ENCODE measurements around the gene CCHCR1. TPM values are rescaled to one million over a fixed set of nuclear protein-coding genes. Genes with fewer than 3 reads are reported as not detected.

CCHCR1 gene
- total RNA-seq, 1 donor from 2014 or later = 18.1 TPM

DNA sequence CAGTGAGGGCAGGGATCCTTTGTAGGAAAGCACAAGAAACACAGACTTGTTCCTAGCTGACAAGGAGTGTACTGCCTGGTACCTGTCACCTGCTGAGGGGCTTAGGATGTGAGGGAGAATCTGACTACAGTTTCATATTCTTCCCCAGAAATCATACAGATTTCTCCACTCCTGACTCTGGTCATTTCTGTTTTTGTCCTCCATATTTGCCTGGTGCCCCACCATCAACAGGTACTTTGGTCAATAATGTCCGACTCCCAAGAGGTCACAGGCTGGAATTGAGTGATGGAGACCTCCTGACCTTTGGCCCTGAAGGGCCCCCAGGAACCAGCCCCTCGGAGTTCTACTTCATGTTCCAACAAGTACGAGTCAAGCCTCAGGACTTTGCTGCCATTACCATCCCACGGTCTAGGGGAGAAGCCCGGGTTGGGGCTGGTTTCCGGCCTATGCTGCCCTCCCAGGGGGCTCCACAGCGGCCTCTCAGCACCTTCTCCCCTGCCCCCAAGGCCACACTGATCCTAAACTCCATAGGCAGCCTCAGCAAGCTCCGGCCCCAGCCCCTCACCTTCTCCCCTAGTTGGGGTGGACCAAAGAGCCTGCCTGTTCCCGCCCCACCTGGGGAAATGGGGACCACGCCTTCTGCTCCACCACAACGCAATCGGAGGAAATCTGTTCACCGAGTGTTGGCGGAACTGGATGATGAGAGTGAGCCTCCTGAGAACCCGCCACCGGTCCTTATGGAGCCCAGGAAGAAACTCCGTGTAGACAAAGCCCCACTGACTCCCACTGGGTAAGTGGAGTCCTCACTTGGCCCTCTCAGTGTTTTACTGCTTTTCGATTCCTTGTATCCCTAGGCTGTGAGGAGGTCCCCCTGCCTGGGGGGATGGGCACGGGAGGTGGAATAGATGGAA lies 3.9 kb upstream of the CCHCR1 start:
- DNase-seq = no peak

DNA sequence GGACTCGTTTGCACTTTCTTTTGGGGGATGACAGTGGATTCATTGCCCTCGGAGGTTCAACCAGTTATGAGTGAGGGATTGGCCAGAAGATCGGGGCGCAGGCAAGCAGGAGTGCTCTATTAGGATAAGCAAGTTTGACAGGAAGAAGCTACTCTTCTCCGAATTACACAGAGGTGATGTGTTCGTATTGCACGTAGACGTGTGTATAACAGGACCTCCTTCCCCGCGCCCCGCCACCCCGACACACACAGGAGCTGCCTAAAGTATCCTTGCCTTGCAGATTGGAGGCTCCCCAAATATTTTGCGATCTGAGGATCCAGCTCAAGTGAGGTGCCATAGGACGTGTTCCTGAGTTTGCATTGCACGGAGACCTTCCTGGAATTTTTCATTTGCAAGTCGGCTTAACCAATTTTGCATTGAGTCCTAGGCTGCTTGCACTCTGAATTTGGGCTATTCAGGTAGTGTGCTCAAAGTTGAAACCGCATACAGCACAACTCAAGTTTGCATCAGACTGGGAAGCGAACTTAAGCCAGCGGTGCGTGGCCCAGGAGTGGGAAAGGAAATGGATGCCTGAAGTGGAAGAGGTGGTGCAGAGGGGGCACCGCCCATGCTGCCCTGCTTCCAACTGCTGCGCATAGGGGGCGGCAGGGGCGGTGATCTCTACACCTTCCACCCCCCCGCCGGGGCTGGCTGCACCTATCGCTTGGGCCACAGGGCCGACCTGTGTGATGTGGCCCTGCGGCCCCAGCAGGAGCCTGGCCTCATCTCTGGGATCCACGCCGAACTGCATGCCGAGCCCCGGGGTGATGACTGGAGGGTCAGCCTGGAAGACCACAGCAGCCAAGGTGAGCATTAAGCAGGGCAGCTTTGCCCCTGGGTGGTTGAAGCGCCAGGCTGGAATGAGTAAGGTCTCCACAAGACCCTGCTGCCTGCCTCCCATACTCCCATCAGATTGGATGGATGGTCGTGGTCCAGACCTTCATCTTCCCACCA lies 1.6 kb upstream of the CCHCR1 start:
- no peak for DNase-seq

DNA sequence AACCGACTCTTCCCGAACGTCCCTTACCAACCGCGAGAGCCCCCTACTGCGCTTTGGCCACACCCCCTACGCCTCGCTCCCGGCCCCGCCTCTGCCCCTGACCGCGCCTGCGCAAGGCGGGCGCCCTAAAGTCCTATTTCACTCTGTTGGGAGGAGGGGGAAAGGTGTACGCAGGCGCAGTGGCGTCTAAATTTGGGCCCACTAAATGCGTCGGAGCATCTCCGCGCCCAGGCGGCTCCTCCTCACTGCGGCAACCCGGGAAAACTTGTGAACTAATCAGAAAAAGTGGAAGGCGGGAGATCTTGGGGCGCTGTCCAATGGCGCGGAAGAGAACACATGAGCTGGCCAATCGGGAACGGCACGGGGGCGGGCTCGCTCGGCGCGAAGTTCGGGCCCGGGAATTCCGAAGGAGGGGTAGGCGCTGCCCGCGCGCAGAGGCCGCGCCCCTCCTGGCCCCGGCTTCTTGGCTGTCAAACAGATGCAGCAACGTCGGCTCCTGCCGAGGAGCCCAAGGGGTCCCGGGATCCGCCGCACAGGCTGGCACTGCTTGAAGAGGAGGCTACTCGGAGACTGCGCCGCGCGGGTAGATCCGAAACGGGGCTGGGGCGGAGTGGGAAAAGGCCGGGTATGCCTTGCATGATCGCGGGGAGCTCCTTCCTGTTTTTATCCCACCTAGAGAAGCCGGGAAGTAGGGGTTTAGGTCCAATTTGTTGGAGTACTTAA lies 699 bp upstream of the CCHCR1 start, which contains the start of gene TCF19:
Gene TCF19 (plus strand): TSS at position 450 of the 723 bp plus-strand sequence. CDS start 881 bp downstream, outside the sequence.
- DNase-seq = peak; percentile 99

DNA sequence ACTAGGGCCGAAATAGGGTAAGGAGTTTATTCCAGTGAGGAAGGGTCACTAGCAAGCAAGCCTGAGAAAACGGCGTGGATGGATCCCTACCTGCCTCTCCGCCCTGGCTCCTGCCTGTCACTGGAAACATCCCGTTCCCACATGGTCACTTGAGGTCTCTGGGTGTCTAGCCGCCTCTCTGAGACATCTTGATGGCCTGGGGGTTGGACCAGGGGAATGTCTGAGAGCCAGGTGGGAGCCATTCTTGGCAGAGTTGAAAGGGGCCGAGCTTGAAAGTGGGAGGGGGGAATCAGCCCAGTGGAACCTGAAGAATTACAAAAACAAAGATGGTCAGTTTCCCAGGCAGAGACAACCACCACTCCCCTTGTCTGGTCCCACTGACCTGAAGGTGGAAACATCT lies 961 bp downstream of the CCHCR1 start:
- no peak for DNase-seq

DNA sequence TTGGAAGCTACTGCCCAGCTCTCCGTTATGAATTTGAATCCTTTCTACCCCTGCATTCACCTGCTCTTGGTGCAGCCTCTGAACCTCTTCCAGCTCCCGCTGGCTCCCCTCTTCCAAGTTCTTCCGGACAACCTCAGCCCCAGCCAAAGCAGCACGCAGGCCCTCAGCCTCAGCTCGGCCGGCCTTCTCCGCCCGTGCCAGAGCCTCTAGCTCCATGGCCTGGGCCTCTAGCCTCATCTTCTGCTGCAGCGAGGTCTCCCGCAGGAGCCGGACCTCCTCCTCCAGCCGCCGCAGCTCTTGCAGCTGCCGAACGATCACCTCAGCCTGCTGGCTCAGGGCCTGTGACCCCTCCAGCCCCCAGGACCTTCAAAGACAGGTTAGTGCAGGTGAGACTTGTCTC lies 3.2 kb downstream of the CCHCR1 start:
- DNase-seq = no peak

DNA sequence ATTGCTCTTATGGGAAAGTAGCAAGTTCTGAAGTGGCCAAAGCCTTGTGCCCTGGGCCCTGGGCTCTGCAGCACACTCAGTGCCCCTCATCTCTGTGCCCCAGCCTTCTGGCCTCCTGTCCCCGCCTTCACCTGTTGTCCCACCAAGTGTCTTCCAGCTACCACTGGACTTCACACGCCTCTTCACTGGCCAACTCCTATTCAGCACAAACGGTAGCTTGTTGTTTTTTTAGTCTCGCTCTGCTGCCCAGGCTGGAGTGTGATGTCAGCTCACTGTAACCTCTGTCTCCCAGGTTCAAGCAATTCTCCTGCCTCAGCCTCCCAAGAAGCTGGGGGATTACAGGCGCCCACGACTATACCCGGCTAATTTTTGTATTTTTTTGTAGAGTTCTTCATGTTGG lies 4.8 kb downstream of the CCHCR1 start:
- DNase-seq = no peak

DNA sequence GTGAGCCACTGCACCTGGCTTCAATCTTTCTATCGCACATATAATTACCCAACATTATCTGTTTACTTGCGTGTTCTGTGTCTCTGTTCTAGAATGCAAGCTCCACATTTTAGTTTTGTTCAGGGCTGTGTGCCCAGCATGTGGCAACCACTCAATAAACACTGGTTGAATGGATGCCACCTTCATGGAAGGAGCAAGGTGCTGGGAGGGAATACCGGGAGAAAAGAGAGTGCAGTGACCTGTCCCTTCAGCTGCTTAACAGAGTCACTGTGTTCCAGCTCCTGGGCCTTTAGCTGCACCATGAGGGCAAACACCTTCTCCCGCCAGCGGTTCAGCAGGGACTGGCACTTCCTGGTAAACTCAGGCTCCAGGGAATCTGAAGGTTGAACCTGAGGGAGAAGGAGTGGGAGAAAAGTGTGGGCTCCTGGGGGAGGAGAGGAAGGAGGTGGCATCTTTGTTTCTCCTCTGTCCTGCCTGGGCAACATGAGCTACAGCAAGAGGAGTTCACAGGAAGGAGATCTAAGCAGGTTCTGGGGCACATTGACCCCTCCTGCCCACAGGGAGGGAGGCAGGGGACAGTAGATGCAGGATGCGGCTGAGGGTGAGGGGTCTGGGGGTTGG lies 7.7 kb downstream of the CCHCR1 start:
- DNase-seq = no peak

DNA sequence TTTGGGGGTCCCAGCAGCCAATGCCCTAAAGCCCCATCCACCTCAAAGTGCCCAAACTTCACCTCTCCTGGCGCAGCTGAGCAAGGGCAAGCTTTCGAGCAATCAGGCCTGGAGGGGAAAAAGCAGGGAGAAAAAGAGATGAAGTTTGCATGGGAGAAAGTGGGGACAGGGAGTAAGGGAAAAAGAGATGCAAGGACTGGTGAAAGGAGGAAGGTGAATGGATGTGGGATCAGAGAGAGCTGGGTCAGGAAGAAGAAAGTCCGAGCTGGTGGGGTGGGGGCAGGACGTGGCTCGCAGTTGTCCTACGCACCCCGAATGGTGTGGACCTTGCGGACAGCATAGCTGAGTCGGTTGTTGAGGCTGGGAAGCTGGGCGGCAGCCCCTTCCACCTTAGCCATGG lies 12.2 kb downstream of the CCHCR1 start:
- no peak for DNase-seq

DNA sequence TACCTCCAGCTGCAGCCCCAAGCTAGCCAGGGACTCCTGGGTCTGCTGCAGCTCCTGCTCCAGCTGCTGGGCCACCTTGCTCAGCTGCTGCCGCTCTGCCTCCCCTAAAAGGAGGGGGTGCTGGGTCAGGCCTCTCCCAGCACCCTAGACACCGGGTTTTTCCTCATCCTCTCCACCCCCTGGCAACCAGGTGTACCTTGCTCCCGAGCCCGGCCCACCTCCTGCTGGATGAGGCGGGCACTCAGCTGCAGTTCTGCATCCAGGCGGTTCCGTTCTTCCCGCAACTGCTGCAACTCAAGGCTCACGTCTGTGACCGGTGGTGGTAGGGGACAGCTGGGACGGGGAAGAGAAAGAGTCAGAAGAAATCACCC lies 12.6 kb downstream of the CCHCR1 start:
- DNase-seq = no peak

DNA sequence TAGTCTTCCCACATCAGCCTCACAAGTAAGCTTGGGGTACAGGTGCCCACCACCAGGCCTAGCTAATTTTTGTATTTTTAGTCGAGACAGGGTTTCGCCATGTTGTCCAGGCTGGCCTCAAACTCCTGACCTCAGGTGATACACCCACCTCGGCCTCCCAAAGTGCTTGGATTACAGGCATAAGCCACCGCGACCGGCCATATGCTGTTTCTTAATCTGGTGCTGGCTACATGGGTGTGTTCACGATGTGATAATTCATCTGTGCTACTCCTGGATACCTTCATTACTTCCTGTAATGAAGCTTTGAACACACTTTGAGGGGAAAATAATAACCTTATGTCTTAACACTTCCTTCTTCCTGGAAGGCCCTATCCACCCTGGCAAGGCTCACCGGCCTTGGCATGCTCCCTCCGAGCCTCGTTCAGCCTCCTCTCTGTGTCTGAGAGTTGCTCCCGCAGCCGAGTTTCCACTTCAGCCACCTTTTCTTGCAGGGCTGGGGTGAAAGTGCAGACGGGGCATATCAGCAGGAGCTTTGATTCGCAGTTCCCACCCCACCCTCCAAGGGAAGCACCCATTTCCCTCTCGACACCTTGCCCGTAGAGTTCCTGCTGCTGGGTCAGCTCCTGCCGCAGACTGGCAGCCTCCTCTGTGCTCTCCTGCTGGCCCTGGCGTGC lies 13.2 kb downstream of the CCHCR1 start:
- no peak for DNase-seq

DNA sequence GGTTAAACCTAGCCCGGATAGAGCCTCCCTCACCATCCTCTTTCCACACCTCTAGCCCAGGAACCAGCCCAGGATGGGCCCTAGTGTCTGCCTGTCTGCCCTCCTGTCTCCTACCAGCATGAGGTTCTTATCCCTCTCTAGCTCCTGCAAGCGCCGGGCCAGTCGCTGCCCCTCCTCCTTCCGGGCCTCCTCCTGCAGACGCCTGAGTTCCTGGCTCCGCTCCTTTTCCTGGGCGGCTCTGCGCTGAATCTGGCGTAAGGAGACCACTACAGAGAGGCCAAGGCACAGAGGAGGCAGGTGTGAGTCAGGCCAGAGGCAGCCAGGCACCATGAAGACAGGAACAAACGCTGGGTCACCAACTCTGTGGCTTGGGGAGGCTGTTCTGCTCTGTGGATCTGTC lies 14.5 kb downstream of the CCHCR1 start:
- DNase-seq = no peak

DNA sequence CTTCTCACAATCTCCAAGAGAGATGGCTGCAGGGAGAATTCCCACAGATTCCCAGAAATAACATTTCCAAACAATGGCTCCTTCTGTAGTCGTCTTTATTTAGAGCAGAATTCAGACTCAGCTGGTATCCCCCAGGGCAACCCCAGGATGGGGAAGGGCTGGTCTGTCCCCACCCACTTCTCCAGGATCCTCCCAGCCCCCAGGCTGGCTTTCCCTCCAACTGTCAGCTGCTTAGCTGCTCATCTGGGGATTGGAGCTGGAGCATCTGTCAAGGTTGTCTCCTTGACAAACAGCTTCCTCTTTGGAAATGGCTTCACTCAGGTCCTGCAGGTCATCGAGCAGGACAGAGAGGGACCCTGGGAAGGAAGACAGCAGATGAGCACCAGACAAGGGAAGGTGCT lies 15.2 kb downstream of the CCHCR1 start:
- DNase-seq = peak; percentile 45

DNA sequence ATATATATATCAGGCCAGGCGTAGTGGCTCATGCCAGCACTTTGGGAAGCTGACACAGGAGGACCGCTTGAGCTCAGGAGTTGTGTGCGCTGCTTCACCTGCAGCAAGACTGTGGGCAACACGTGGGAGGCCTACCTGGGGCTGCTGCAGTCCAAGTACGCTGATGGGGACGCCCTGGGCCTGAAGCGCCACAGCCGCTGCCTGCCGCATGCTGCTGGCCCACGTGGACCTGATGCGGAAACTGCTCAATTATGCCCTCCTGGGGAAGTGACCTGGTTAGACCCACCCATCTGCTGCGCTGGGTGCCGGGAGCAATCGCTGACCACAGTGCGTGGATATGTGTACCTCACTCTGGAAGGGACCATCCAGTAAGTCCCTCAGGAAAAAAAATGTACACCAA lies 17.0 kb downstream of the CCHCR1 start:
- DNase-seq = no peak

DNA sequence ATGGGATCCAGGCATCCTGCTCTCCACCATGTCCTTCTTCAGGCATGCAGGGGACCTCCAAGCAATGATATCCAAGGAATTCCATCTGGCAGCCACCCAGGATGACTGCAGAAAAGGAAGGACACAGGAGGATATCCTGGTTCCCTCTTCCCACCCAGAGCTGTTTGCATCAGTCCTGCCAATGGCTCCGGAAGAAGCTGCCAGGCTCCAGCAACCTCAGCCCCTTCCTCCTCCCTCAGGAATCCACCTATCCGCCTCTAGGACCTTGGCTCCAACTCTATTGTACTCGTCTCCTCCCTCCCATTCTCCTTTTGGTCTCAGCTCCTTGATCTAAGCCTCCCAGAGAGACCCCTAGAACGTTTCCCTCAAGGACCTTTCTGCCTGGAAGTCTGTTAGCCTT lies 18.0 kb downstream of the CCHCR1 start:
- no peak for DNase-seq

DNA sequence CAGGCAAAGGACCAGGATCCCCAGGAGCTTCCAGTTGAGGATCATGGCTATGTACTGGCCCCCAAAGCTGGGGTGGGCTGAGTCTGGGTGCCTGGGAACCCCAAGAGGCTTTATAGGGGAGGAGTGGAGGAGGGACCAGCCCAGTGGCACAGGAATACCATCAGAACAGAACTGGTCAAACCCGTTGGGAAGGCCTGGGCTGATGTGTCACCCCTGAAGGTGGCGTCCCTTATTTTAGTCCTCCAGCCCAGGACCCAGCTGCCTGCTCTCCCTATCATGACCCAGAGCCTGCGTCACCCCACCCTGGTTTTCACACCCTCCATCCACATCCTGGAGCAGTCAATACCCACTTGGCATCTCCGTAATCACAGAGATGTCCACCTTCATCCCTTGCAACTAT lies 18.6 kb downstream of the CCHCR1 start, which contains the start of gene PSORS1C2:
Gene PSORS1C2 (minus strand): TSS at position 85 of the 400 bp plus-strand sequence. CDS start 40 bp downstream, at position 45.
- no peak for DNase-seq

DNA sequence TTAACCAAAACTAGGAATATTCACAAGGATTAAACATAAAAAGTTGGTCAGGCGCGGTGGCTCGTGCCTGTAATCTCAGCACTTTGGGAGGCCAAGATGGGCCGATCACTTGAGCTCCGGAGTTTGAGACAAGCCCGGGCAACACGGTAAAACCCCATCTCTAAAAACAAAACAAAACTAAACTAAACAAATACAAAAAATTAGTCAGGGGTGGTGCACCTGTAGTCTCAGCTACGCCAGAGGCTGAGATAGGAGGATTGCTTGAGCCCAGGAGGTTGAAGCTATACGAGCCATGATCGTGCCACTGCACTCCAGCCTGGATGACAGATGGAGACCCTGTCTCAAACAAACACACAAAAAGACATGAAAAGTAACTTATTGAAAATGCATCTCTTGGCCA lies 21.9 kb downstream of the CCHCR1 start:
- DNase-seq = no peak

DNA sequence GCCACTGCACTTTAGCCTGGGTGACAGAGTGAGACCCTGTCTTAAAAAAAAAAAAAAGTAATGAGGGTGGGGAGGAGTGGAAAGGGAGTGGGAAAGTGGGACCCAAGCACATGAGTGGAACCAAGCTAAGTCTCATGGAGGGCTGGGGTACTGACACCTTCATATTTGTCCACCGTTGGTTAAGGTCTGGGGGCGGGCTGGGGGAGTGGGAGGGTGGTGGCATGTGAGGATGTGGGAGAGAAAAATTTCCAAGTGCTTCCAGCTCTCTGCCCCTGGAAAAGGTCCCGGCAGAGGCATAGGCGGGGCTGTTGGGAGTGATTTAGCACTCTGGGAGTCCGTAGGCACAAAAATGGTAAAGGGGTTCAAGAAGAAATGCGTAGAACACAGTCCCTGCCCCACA lies 24.8 kb downstream of the CCHCR1 start:
- DNase-seq = no peak

DNA sequence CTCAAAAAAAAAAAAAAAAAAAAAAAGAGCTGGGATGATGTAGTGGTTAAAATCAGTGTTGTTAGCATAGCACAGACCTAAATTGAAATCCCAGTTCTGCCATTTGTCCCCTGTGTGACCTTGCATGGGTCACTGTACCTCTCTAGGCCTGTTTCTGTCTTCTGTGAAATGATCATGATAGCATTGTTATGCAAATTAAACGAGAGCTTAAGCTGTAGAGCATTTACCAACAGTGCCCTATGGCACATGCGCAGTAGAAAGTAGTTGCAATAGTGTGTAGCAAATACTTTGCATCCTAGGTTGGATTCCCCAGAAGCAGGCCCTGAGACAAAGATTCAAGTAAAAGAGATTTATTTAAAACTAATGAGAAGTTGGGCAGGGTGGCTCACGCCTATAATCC lies 26.0 kb downstream of the CCHCR1 start:
- DNase-seq = no peak

DNA sequence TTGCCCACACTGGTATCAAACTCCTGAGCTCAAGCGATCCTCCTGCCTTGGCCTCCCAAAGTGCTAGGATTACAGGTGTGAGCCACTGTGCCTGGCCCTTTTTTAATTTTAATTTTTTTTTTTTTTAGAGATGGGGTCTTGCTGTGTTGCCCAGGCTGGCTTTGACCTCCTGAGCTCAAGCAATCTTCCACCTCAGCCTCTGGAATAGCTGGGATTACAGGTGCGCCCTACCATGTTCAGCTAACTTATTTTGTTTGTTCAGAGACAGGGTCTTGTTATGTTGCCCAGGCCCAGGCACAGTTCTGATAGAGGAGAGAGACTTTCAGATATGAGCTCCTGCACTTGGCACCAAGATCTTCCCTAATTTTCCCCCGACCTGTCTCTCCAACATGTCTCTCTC lies 26.9 kb downstream of the CCHCR1 start:
- no peak for DNase-seq

DNA sequence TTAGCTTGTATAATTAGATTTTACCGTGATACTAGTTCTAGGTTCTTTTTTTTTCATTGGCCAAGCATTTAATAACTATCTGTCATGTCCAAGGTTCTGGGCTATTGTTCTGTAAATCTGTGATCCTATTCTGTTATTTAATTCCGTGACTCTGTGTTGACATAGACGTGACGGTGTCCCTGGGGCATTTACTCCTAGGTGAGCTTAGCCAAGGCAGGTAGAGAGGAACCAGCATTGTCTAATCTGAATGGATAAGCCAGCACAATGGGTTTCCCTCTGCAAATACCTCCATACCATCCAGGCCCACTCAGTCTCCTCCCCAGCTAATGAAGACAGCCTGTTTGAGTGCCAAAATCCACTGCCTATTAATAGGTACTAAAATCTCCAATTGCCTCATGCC lies 28.5 kb downstream of the CCHCR1 start:
- no peak for DNase-seq

DNA sequence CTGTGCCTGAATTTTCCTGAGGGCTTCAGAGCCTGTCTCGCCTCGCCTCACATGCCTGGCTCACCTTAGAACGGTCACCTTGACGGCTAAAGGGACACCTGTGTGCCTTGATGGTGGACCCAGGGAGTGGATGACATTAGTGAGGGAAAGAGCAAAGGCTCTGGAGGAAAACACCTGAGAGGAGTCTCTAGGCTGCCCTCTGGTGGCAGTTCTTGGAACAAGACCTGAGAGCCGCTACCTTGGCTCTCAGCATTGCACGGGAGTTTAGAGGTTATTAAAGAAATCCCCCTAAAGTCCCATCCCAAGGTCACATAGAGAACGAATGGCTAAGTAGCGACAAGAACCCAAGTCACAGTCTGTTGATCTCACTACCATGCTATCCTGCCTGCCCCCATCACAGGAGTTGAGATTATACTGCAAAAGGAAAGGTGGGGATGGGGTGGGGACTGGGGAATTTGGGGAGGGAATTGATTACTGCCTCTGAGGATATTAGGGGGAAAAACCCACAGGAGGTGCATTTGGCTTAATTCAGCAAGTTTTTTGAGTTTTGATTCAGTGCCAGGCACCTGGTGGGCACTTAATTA lies 29.4 kb downstream of the CCHCR1 start:
- DNase-seq = no peak

Measured in skin of body (tissue), 2 donors.